Stimulated activated CD8-positive, alpha-beta memory T cell treated with anti-CD3 and anti-CD28 coated beads, Interleukin-15, amount 100 ng/mL, for 4 hours (primary cell): ENCODE measurements around the gene SLCO2A1.
"Not testable (repeated sequence)": the region's sequence is repeated elsewhere in the genome, so short reads cannot be mapped to it uniquely, and the experiment has no call there.

Experiments used
- DNase-seq, 2 donors: peaks; one replicate each; pipeline ENCODE4 v3.0.0-alpha.2; 2020; ENCODE audit warnings: low read depth in 2 of 2

The SLCO2A1 gene

GRCh38 chr3:134029734-134030378 is at the start of gene SLCO2A1:
Gene SLCO2A1, minus strand, starts transcription at chr3:134029925. Its CDS starts 123 bp downstream, at chr3:134029802.
- DNase-seq, result no peak

GRCh38 chr3:134079111-134079547 is 49.4 kb upstream of the SLCO2A1 start:
- no peak for DNase-seq

- DNase-seq, result no peak
Measured at GRCh38 chr3:134078169-134078831, 48.6 kb upstream of the SLCO2A1 start.

GRCh38 chr3:134077649-134078161 is 48.0 kb upstream of the SLCO2A1 start:
- no peak for DNase-seq

- no peak for DNase-seq
Measured at GRCh38 chr3:134076851-134077250, 47.1 kb upstream of the SLCO2A1 start.

GRCh38 chr3:134075846-134076245 is 46.1 kb upstream of the SLCO2A1 start:
- DNase-seq, result no peak

- DNase-seq, result no peak
Measured at GRCh38 chr3:134075568-134075825, 45.8 kb upstream of the SLCO2A1 start.

- no peak for DNase-seq
Measured at GRCh38 chr3:134074790-134075567, 45.3 kb upstream of the SLCO2A1 start.

- DNase-seq, result no peak
Measured at GRCh38 chr3:134074001-134074789, 44.5 kb upstream of the SLCO2A1 start.

- no peak for DNase-seq
Measured at GRCh38 chr3:134073583-134073945, 43.8 kb upstream of the SLCO2A1 start.

- DNase-seq, result no peak
Measured at GRCh38 chr3:134072881-134073582, 43.3 kb upstream of the SLCO2A1 start.

GRCh38 chr3:134070281-134070680 is 40.6 kb upstream of the SLCO2A1 start:
- DNase-seq, result not testable (repeated sequence)

GRCh38 chr3:134068429-134068828 is 38.7 kb upstream of the SLCO2A1 start:
- DNase-seq, result no peak

GRCh38 chr3:134067531-134068161 is 37.9 kb upstream of the SLCO2A1 start:
- DNase-seq, result no peak

- no peak for DNase-seq
Measured at GRCh38 chr3:134066651-134067530, 37.2 kb upstream of the SLCO2A1 start.

- no peak for DNase-seq
Measured at GRCh38 chr3:134066158-134066541, 36.4 kb upstream of the SLCO2A1 start.

- no peak for DNase-seq
Measured at GRCh38 chr3:134065252-134066157, 35.8 kb upstream of the SLCO2A1 start.

GRCh38 chr3:134064081-134064480 is 34.4 kb upstream of the SLCO2A1 start:
- no peak for DNase-seq

- no peak for DNase-seq
Measured at GRCh38 chr3:134061401-134061800, 31.7 kb upstream of the SLCO2A1 start.
